HepG2 (cell line): ENCODE results near the gene DISP2. TPM values are rescaled to one million over a fixed set of nuclear protein-coding genes. Genes with fewer than 3 reads are reported as not detected.

Experiments used
- DZIP1 ChIP-seq: sonication (generic); formaldehyde crosslinking; IDR thresholded peaks from 2 replicates; pipeline ENCODE4 v1.5.0; 2020; ENCODE audit warnings: mild to moderate bottlenecking, missing genetic modification reagents
- ESRRA ChIP-seq: sonication (generic); formaldehyde crosslinking; IDR thresholded peaks from 2 replicates; pipeline ENCODE4 v1.5.1; 2020; ENCODE audit warnings: mild to moderate bottlenecking, low read depth, missing genetic modification reagents
- FOXC1 ChIP-seq: sonication (generic); formaldehyde crosslinking; IDR thresholded peaks from 2 replicates; pipeline ENCODE4 v1.8.0; 2022; ENCODE audit warnings: mild to moderate bottlenecking, missing genetic modification reagents, borderline replicate concordance
- HNRNPK ChIP-seq: fragments of 200-400 bp; formaldehyde crosslinking; IDR thresholded peaks from 2 replicates; pipeline ENCODE4 v1.6.1; 2018; ENCODE audit warnings: low read length, low read depth, moderate library complexity, mild to moderate bottlenecking; ENCODE audit not compliant: poor library complexity, severe bottlenecking
- JUND ChIP-seq: sonication (generic); formaldehyde crosslinking; IDR thresholded peaks from 2 replicates; pipeline ENCODE4 v1.8.0; 2022; ENCODE audit warnings: mild to moderate bottlenecking, missing genetic modification reagents
- MTA3 ChIP-seq: sonication (generic); formaldehyde crosslinking; IDR thresholded peaks from 2 replicates; pipeline ENCODE4 v1.4.0; 2020; ENCODE audit warnings: missing genetic modification reagents
- PAXIP1 ChIP-seq: sonication (generic); formaldehyde crosslinking; conservative IDR thresholded peaks from 2 replicates; pipeline ENCODE4 v1.4.0; 2020; ENCODE audit warnings: mild to moderate bottlenecking, missing genetic modification reagents, moderate library complexity
- TRAFD1 ChIP-seq: sonication (generic); formaldehyde crosslinking; IDR thresholded peaks from 2 replicates; pipeline ENCODE4 v1.5.1; 2020; ENCODE audit warnings: missing genetic modification reagents, mild to moderate bottlenecking, borderline replicate concordance
- ZHX1 ChIP-seq: sonication (generic); formaldehyde crosslinking; IDR thresholded peaks from 2 replicates; pipeline ENCODE4 v1.8.1; 2022; ENCODE audit warnings: low read depth, mild to moderate bottlenecking, missing genetic modification reagents
- ZNF256 ChIP-seq: sonication (generic); formaldehyde crosslinking; conservative IDR thresholded peaks from 2 replicates; pipeline ENCODE4 v1.4.0; 2020; ENCODE audit warnings: missing genetic modification reagents
- ZNF350 ChIP-seq: sonication (generic); formaldehyde crosslinking; IDR thresholded peaks from 2 replicates; pipeline ENCODE4 v1.4.0; 2020; ENCODE audit warnings: mild to moderate bottlenecking, low read depth, missing genetic modification reagents, borderline replicate concordance
- ZNF607 ChIP-seq: sonication (generic); formaldehyde crosslinking; IDR thresholded peaks from 2 replicates; pipeline ENCODE4 v1.5.1; 2020; ENCODE audit warnings: missing genetic modification reagents, mild to moderate bottlenecking, borderline replicate concordance
- ZNF703 ChIP-seq: sonication (generic); formaldehyde crosslinking; IDR thresholded peaks from 2 replicates; pipeline ENCODE4 v1.5.1; 2020; ENCODE audit warnings: missing genetic modification reagents, mild to moderate bottlenecking, moderate library complexity, borderline replicate concordance
- ZNF790 ChIP-seq: sonication (generic); formaldehyde crosslinking; IDR thresholded peaks from 2 replicates; pipeline ENCODE4 v1.8.0; 2022; ENCODE audit warnings: missing genetic modification reagents, mild to moderate bottlenecking, borderline replicate concordance
- polyA plus RNA-seq, 8 experiments: library from polyadenylated mRNA; depleted of rRNA in 3 of 8; stranded (reverse) in 7 of 8; unstranded in 1 of 8; fragments of >200 nt; fragmentation: Illumina TruSeq in 4 of 8; extraction: Trizol in 4 of 8; gene quantifications; 2 replicates each; pipeline versions ENCODE4 v1.2.1 to v1.2.3, GENCODE V29; 2011 to 2016; ENCODE audit warnings: low read depth in 4 of 8, missing spikeins in 1 of 8, mixed read lengths in 1 of 8; ENCODE audit not compliant: insufficient read depth in 1 of 8
- total RNA-seq, 5 experiments: library from RNA; depleted of rRNA; stranded (reverse); fragments of >200 nt; fragmentation: Illumina TruSeq; extraction: Trizol; gene quantifications; 2 replicates each; pipeline ENCODE4 v1.2.3, GENCODE V29; 2016; ENCODE audit warnings: low read depth in 1 of 5

Gene DISP2
- total and polyA plus RNA-seq, 2 of the 13 experiments (the other 11 are each of a cell fraction or from before 2014, with no cell fraction given), result 0.09 to 0.32 TPM

GRCh38 chr15:40322531-40323238 lies 35.3 kb upstream of the DISP2 start (continued):
- TF ChIP-seq ZNF607 (CRISPR knock-in tag) (no peak), PAXIP1 (CRISPR knock-in tag) (0 out of 2 replicates have a peak, but pooled peaks have one; percentile 16), HNRNPK (no peak), FOXC1 (CRISPR knock-in tag) (no peak), TRAFD1 (CRISPR knock-in tag) (no peak), ZNF703 (CRISPR knock-in tag) (peak; percentile 22; the same call in 1 of the 2 replicates), JUND (CRISPR knock-in tag) (no peak), ESRRA (CRISPR knock-in tag) (no peak), ZNF790 (CRISPR knock-in tag) (no peak), ZHX1 (CRISPR knock-in tag) (no peak), MTA3 (CRISPR knock-in tag) (no peak), ZNF350 (CRISPR knock-in tag) (peak; percentile 39; the same call in 1 of the 2 replicates), ZNF256 (CRISPR knock-in tag) (no peak), DZIP1 (CRISPR knock-in tag) (no peak)
